Effector memory CD8-positive, alpha-beta T cell (primary cell): Measurements from ENCODE around the gene FRMD4B.
A peak's percentile ranks its signal among the peaks of the same experiment; 100 is the strongest.
"Not testable (repeated sequence)": the region's sequence is repeated elsewhere in the genome, so short reads cannot be mapped to it uniquely, and the experiment has no call there.

Experiments used
- ATAC-seq: fragments of 150-1000 bp; cut with Tn5 transposase; replicated peaks from 2 replicates; pipeline ENCODE4 v1.10.0; 2021; ENCODE audit warnings: mild to moderate bottlenecking, moderate library complexity
- DNase-seq, 3 experiments: peaks; one replicate each; pipeline ENCODE4 v3.0.0; 2021
- H3K27ac Mint-ChIP-seq, 2 donors: one replicate each; pipeline ENCODE4 v1.8.0; 2022; ENCODE audit warnings: mild to moderate bottlenecking in 2 of 2, mixed read lengths in 2 of 2, moderate library complexity in 2 of 2
- H3K27me3 Mint-ChIP-seq, 2 donors: one replicate each; pipeline ENCODE4 v1.8.0; 2022; ENCODE audit warnings: mixed read lengths in 2 of 2
- H3K36me3 Mint-ChIP-seq: one replicate; pipeline ENCODE4 v1.8.0; 2022; ENCODE audit warnings: mild to moderate bottlenecking, moderate library complexity, mixed read lengths; ENCODE audit not compliant: insufficient read depth
- H3K4me1 Mint-ChIP-seq, 2 donors: one replicate each; pipeline ENCODE4 v1.8.0; 2022; ENCODE audit warnings: low read depth in 2 of 2, mixed read lengths in 2 of 2
- H3K4me3 Mint-ChIP-seq, 2 donors: one replicate each; pipeline ENCODE4 v1.8.0; 2022; ENCODE audit warnings: mild to moderate bottlenecking in 2 of 2, mixed read lengths in 2 of 2, moderate library complexity in 2 of 2
- H3K9me3 Mint-ChIP-seq, 2 donors: one replicate each; pipeline ENCODE4 v1.8.0; 2022; ENCODE audit warnings: mixed read lengths in 2 of 2

FRMD4B gene

GRCh38 chr3:69272556-69272955 lies 113.3 kb downstream of the FRMD4B start:
- Mint-ChIP-seq H3K36me3 (no peaks in the 10 kb centered on the region), H3K9me3 (no peaks in the 10 kb centered on the region), H3K4me3 (no peak overlapping the region), H3K27me3 (no peaks in the 10 kb centered on the region), H3K4me1 (no peaks in the 10 kb centered on the region), H3K27ac (no peak overlapping the region)
- DNase-seq: no peak
- no peak for ATAC-seq

GRCh38 chr3:69271098-69271497 lies 114.8 kb downstream of the FRMD4B start:
- H3K9me3 Mint-ChIP-seq: no peaks in the 10 kb centered on the region
- no peak overlapping the region for H3K4me3 Mint-ChIP-seq
- no peak for ATAC-seq
- no peak for DNase-seq
- no peak overlapping the region for H3K27ac Mint-ChIP-seq
- no peaks in the 10 kb centered on the region for H3K27me3 Mint-ChIP-seq
- H3K4me1 Mint-ChIP-seq: no peaks in the 10 kb centered on the region
- H3K36me3 Mint-ChIP-seq: no peaks in the 10 kb centered on the region

- H3K4me3 Mint-ChIP-seq: no peak overlapping the region
- DNase-seq: no peak
- H3K27ac Mint-ChIP-seq: no peak overlapping the region
- H3K27me3 Mint-ChIP-seq: no peaks in the 10 kb centered on the region
- no peaks in the 10 kb centered on the region for H3K36me3 Mint-ChIP-seq
- no peak for ATAC-seq
- H3K4me1 Mint-ChIP-seq: no peaks in the 10 kb centered on the region
- no peaks in the 10 kb centered on the region for H3K9me3 Mint-ChIP-seq
Observed at GRCh38 chr3:69266585-69266984, 119.3 kb downstream of the FRMD4B start.

GRCh38 chr3:69266071-69266470 lies 119.8 kb downstream of the FRMD4B start:
- H3K27me3 Mint-ChIP-seq, H3K4me3 Mint-ChIP-seq, H3K4me1 Mint-ChIP-seq, H3K36me3 Mint-ChIP-seq, DNase-seq, H3K27ac Mint-ChIP-seq, ATAC-seq, H3K9me3 Mint-ChIP-seq: not testable (repeated sequence)

GRCh38 chr3:69260843-69261405 lies 125.0 kb downstream of the FRMD4B start:
- H3K9me3 Mint-ChIP-seq, DNase-seq, H3K4me1 Mint-ChIP-seq, H3K27me3 Mint-ChIP-seq, H3K27ac Mint-ChIP-seq, H3K36me3 Mint-ChIP-seq, ATAC-seq, H3K4me3 Mint-ChIP-seq: not testable (repeated sequence)

GRCh38 chr3:69260216-69260787 lies 125.6 kb downstream of the FRMD4B start:
- ATAC-seq: no peak
- Mint-ChIP-seq H3K9me3 (no peaks in the 10 kb centered on the region), H3K27me3 (peaks cover 0 to 7% of the 10 kb centered on the region in 2 donors), H3K4me3 (no peak overlapping the region), H3K4me1 (no peaks in the 10 kb centered on the region), H3K27ac (no peak overlapping the region), H3K36me3 (no peaks in the 10 kb centered on the region)
- no peak for DNase-seq

GRCh38 chr3:69259125-69259524 lies 126.8 kb downstream of the FRMD4B start:
- peaks cover 7% of the 10 kb centered on the region in 2 donors for H3K27me3 Mint-ChIP-seq
- H3K27ac Mint-ChIP-seq: no peak overlapping the region
- no peaks in the 10 kb centered on the region for H3K4me1 Mint-ChIP-seq
- H3K4me3 Mint-ChIP-seq: no peak overlapping the region
- ATAC-seq (no peak), DNase-seq (no peak)
- no peaks in the 10 kb centered on the region for H3K36me3 Mint-ChIP-seq
- no peaks in the 10 kb centered on the region for H3K9me3 Mint-ChIP-seq

- no peaks in the 10 kb centered on the region for H3K9me3 Mint-ChIP-seq
- no peak overlapping the region for H3K27ac Mint-ChIP-seq
- no peaks in the 10 kb centered on the region for H3K4me1 Mint-ChIP-seq
- H3K27me3 Mint-ChIP-seq: peaks cover 7% of the 10 kb centered on the region in 2 donors
- H3K4me3 Mint-ChIP-seq: no peak overlapping the region
- ATAC-seq (no peak), DNase-seq (no peak)
- H3K36me3 Mint-ChIP-seq: no peaks in the 10 kb centered on the region
Observed at GRCh38 chr3:69255928-69256327, 130.0 kb downstream of the FRMD4B start.

- H3K36me3 Mint-ChIP-seq: no peaks in the 10 kb centered on the region
- peaks cover 0 to 3% of the 10 kb centered on the region in 2 donors for H3K4me1 Mint-ChIP-seq
- no peak overlapping the region for H3K27ac Mint-ChIP-seq
- no peaks in the 10 kb centered on the region for H3K9me3 Mint-ChIP-seq
- ATAC-seq (no peak), DNase-seq (no peak)
- H3K27me3 Mint-ChIP-seq: peaks cover 7% of the 10 kb centered on the region in 2 donors
- H3K4me3 Mint-ChIP-seq: no peak overlapping the region
Observed at GRCh38 chr3:69254351-69254750, 131.5 kb downstream of the FRMD4B start.

- Mint-ChIP-seq H3K27me3 (peaks cover 7% of the 10 kb centered on the region in 2 donors), H3K36me3 (no peaks in the 10 kb centered on the region), H3K9me3 (no peaks in the 10 kb centered on the region), H3K27ac (no peak overlapping the region), H3K4me1 (peaks cover 0 to 6% of the 10 kb centered on the region in 2 donors), H3K4me3 (no peak overlapping the region)
- ATAC-seq: no peak
- DNase-seq: no peak
Observed at GRCh38 chr3:69252631-69253030, 133.3 kb downstream of the FRMD4B start.

- Mint-ChIP-seq H3K9me3 (no peaks in the 10 kb centered on the region), H3K27me3 (peaks cover 7% of the 10 kb centered on the region in 2 donors), H3K4me3 (no peak overlapping the region), H3K27ac (no peak overlapping the region), H3K4me1 (peaks cover 0 to 6% of the 10 kb centered on the region in 2 donors), H3K36me3 (no peaks in the 10 kb centered on the region)
- DNase-seq: no peak
- no peak for ATAC-seq
Observed at GRCh38 chr3:69252141-69252540, 133.7 kb downstream of the FRMD4B start.

- H3K4me1 Mint-ChIP-seq: peaks cover 0 to 6% of the 10 kb centered on the region in 2 donors
- no peaks in the 10 kb centered on the region for H3K9me3 Mint-ChIP-seq
- H3K36me3 Mint-ChIP-seq: no peaks in the 10 kb centered on the region
- ATAC-seq: no peak
- H3K4me3 Mint-ChIP-seq: no peak overlapping the region
- no peak overlapping the region for H3K27ac Mint-ChIP-seq
- DNase-seq: no peak
- H3K27me3 Mint-ChIP-seq: peaks cover 7% of the 10 kb centered on the region in 2 donors
Observed at GRCh38 chr3:69251078-69251805, 134.6 kb downstream of the FRMD4B start.

GRCh38 chr3:69250014-69250413 lies 135.9 kb downstream of the FRMD4B start:
- peak overlapping the region in 1 of 2 donors; percentile 86 for H3K27ac Mint-ChIP-seq
- H3K27me3 Mint-ChIP-seq: peaks cover 0 to 7% of the 10 kb centered on the region in 2 donors
- ATAC-seq (peak; percentile 98), DNase-seq (peak in 2 of 3 experiments; percentile 52 to 59)
- peak overlapping the region in 1 of 2 donors; percentile 63 for H3K4me3 Mint-ChIP-seq
- peaks cover 7% of the 10 kb centered on the region for H3K36me3 Mint-ChIP-seq
- no peaks in the 10 kb centered on the region for H3K9me3 Mint-ChIP-seq
- H3K4me1 Mint-ChIP-seq: peaks cover 0 to 6% of the 10 kb centered on the region in 2 donors

GRCh38 chr3:69249001-69249400 lies 136.9 kb downstream of the FRMD4B start:
- peak overlapping the region in 1 of 2 donors; percentile 86 for H3K27ac Mint-ChIP-seq
- no peaks in the 10 kb centered on the region for H3K27me3 Mint-ChIP-seq
- peak overlapping the region in 1 of 2 donors; percentile 63 for H3K4me3 Mint-ChIP-seq
- DNase-seq: no peak
- H3K4me1 Mint-ChIP-seq: peaks cover 0 to 6% of the 10 kb centered on the region in 2 donors
- no peak for ATAC-seq
- peaks cover 7% of the 10 kb centered on the region for H3K36me3 Mint-ChIP-seq
- no peaks in the 10 kb centered on the region for H3K9me3 Mint-ChIP-seq
